ENCODE results near the gene TRIO.
"Not testable (repeated sequence)": the region's sequence is repeated elsewhere in the genome, so short reads cannot be mapped to it uniquely, and the experiment has no call there.

The TRIO gene

GRCh38 chr5:14420101-14420811, 277.1 kb downstream of the TRIO start:
- no peak for DNase-seq

GRCh38 chr5:14421851-14422250, 278.7 kb downstream of the TRIO start:
- DNase-seq, result no peak

GRCh38 chr5:14424011-14424685, 281.0 kb downstream of the TRIO start:
- DNase-seq, result no peak

- DNase-seq, result no peak
These were observed 282.4 kb downstream of the TRIO start for GRCh38 chr5:14425559-14425958.

- no peak for DNase-seq
These were observed 283.4 kb downstream of the TRIO start for GRCh38 chr5:14426521-14426920.

- no peak for DNase-seq
These were observed 285.4 kb downstream of the TRIO start for GRCh38 chr5:14428302-14429081.

GRCh38 chr5:14429101-14430050, 286.2 kb downstream of the TRIO start:
- no peak for DNase-seq

- DNase-seq, result no peak
These were observed 288.4 kb downstream of the TRIO start for GRCh38 chr5:14431534-14431933.

GRCh38 chr5:14432931-14433589, 289.9 kb downstream of the TRIO start:
- no peak for DNase-seq

GRCh38 chr5:14435481-14435880, 292.3 kb downstream of the TRIO start:
- DNase-seq, result no peak

- DNase-seq, result not testable (repeated sequence)
These were observed 293.0 kb downstream of the TRIO start for GRCh38 chr5:14436122-14436521.

GRCh38 chr5:14436801-14437542, 293.8 kb downstream of the TRIO start:
- no peak for DNase-seq

- DNase-seq, result no peak
These were observed 295.1 kb downstream of the TRIO start for GRCh38 chr5:14438195-14438606.

GRCh38 chr5:14439087-14439871, 296.1 kb downstream of the TRIO start:
- no peak for DNase-seq

- DNase-seq, result no peak
These were observed 297.1 kb downstream of the TRIO start for GRCh38 chr5:14440223-14440581.

GRCh38 chr5:14440582-14441431, 297.7 kb downstream of the TRIO start:
- DNase-seq, result no peak

GRCh38 chr5:14441641-14442040, 298.5 kb downstream of the TRIO start:
- DNase-seq, result no peak

GRCh38 chr5:14442536-14442935, 299.4 kb downstream of the TRIO start:
- DNase-seq, result no peak

GRCh38 chr5:14443671-14444093, 300.5 kb downstream of the TRIO start:
- no peak for DNase-seq

GRCh38 chr5:14444161-14444560, 301.0 kb downstream of the TRIO start:
- no peak for DNase-seq

Measured in NCI-H510A (cell line).